Esophagus squamous epithelium (tissue), 4 donors: ENCODE data around the gene ALPK3.

Experiments
- CTCF ChIP-seq, 6 experiments: fragments of 450-650 bp in 4 of 6; fragments of 200-600 bp in 2 of 6; sonication (generic) in 2 of 6; IDR thresholded peaks; one replicate each; pipeline ENCODE4 v1.5.1; 2016 to 2019; ENCODE audit warnings: antibody characterized with exemption in 6 of 6, mild to moderate bottlenecking in 4 of 6, moderate library complexity in 4 of 6
- POLR2A ChIP-seq, 4 donors: fragments of 450-650 bp; IDR thresholded peaks; one replicate each; pipeline ENCODE4 v1.6.1; 2017; ENCODE audit warnings: antibody characterized with exemption in 4 of 4, mild to moderate bottlenecking in 4 of 4, moderate library complexity in 3 of 4

- TF ChIP-seq CTCF (IDR thresholded peaks at IDR 0.05) (no peak), POLR2A (IDR thresholded peaks at IDR 0.05) (no peak)
Observed at GRCh38 chr15:84839714-84840113, 22.6 kb downstream of the ALPK3 start.
